NCI-H748 (cell line): ENCODE data around the gene CLECL1.
"Not testable (repeated sequence)": the region's sequence is repeated elsewhere in the genome, so short reads cannot be mapped to it uniquely, and the experiment has no call there.

Experiments
- DNase-seq: peaks from one replicate; lab custom pipeline; 2025; ENCODE audit not compliant: unreplicated experiment; lab: John Stamatoyannopoulos, UW

CLECL1 gene

DNA sequence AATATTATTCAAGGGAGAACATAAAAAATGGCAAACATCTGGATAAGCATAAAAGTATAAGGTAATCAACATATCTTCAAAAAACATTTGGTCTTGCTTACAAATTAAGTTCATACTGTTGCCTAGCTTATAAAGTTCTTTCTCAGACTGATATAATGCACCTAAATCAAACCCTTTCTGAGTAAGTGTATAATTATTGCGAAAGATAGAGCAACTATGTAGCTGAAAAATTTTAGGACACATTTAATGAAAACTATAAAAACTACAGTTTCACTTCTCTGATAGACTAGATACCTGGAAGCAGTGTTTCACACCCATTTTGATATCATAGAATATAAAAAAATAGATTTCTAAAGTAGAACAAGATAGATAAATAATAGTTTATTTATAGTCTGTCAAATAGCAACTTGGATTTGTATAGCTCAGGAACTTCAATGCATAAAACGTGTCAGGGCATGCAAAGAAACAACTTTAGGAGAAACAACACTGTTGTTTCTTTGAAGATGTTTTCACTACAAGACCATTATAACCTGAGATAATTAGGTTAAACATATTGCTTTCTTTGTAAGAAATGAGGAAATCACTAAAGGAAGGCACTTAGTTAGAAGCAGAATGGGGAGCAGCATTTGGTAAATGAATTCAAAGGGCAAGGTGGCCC is 7.6 kb downstream of the CLECL1 start:
- no peak for DNase-seq

DNA sequence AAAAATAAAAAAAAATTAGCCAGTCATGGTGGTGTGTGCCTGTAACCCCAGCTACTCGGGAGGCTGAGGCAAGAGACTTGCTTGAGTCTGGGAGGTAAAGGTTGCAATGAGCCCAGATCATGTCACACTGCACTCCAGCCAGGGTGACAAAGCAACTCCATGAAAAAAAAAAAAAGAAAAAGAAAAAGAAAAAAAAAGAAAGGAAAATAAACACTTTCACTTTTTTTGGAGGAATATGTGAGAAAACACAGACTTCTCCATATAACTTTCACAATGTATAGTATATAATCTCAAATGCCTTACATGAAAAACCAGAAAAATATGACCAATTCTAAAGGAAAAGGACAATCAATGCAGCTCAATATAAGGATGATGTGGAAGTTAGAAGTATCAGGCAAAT is 8.9 kb downstream of the CLECL1 start:
- DNase-seq, result no peak

DNA sequence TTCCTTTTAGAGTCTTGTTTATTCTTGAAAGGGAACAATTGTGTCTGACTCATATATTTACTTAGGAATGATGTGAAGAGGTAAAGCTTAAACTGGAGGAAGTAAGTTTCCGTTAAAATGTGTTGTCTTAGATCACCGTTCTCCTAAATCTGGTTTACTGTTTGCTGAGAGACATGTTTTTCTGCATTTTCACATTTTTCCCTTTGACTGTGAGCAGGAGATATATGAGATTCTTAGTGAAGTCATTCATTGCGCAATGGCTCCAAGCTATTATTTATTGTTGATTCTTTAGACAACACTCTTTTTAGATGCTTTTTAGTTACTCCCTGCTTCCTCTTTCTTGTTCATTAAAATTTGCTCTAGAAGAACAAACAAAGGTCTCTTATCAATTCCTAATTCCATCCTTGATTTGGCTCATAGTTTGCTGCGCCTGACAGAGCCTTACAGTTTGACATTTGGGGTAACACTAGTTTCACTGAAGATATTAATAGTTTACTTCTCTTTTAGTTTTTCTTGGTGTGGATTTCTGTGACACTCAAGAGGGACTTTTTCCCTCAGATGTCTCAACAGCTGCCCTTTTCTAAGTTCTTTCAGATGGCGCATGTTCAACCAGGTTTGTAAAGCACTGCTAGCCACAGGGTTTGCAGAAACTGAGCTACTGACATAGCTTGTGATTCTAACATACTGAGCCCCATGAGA is 11.4 kb downstream of the CLECL1 start:
- no peak for DNase-seq

DNA sequence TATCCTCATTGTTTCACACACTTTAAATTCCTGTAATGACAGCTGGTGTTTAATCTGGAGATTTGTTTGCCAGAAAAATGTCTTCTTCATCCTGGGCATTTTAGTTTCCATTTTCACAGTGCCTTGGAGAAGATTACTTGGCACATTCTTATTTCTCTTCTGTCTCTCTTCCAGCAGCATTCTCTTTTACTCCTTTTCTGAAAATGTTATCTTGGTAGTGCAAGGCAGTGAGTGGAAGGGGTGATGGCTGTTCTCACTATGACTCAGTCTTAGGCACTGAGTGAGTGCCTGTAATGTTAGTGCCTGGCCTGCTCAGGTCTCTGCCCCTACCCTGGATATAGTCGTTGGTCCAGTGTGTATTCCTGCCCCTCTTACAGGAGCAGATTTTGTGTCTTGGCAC is 13.1 kb downstream of the CLECL1 start:
- DNase-seq, result no peak

DNA sequence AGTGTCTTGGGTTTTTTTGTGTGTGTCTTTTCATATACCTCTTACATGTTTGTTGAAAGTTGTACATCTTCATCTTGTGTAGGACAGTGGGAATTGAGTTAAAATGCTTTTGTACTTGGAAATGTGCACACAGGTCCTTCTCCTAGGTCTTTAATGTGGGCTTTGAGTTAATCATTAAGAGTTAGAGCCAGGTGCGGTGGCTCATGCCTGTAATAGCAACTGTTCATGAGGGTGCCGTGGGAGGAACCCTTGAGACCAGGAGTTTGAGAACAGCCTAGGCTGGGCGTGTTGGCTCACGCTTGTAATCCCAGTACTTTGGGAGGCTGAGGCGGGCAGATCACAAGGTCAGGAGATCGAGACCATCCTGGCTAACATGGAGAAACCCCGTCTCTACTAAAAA is 13.9 kb downstream of the CLECL1 start:
- no peak for DNase-seq

DNA sequence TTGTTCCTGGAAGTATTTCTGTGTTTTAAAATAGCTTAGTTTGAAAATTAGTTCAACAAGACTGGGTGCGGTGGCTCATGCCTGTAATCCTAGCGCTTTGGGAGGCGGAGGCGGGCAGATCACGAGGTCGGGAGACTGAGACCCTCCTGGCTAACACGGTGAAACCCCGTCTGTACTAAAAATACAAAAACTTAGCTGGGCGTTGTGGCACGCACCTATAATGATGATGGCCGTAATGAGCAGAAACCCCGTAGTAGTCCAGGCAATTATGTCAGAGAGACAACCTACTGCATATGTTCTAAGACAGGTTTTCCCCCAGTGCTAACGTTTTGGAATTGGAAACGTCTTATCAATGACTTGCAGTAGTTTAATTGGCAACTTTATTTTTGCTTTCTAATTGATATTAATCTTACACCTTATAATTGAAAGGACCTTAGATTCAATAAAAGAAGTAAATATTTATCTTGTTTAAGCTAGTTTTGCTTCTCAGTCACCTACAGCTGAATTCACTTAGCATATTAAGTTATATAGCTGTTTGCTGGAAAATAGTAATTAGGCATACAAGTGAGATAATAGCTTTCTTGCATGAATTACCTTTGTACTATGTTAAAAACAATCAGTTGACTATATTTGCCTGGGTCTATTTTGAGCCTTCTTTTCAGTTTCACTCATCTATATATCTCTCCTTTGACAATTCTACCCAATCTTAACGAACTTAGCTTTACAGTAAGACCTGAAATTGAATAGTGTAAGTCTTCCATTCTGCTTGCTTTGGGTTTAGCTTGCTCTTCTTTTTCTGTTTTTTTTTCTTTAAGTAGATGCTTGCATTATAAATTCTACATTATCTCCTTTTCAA is 15.6 kb downstream of the CLECL1 start:
- DNase-seq, result no peak

DNA sequence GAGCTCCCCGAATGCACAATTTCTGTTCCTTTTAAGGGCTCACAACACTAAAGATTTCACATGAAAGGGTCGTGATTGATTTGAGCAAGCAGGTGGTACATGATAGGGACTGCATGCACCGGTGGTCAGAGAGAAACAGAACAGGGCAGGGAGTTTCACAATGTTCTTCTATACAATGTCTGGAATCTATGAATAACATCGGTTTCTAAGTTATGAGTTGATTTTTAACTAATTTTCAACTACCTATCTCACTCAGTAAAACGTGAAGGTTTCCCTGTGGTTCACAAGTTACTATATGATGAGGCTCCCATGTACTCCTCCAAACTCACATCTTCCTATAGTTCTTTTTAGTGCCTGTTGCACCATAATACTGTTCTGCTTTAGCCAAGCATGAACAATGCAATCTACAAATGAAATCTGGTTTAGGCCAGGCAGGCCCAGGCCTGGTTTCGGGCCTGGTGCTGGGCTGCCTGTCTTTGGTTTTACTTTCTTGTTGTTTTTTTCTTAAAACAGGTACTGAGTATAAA is 19.8 kb downstream of the CLECL1 start:
- DNase-seq, result not testable (repeated sequence)

DNA sequence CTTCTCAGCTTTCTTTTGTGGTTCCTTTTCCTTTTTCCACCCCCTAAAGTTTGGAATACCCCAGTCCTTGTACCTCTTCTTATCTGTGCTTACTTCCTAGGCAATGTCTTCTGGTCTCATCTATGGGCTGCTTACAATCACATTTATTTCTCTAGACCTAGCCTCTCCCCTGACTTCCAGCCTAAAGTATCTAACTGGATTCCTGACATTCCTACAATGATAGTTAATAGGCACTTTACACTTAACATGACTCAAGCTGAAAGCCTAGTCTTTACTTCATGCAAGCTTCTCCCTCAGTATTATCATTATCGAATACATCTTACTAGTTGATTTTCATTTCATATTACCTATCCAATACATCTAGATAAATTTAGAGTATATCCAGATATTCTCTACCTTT is 21.2 kb downstream of the CLECL1 start:
- no peak for DNase-seq

DNA sequence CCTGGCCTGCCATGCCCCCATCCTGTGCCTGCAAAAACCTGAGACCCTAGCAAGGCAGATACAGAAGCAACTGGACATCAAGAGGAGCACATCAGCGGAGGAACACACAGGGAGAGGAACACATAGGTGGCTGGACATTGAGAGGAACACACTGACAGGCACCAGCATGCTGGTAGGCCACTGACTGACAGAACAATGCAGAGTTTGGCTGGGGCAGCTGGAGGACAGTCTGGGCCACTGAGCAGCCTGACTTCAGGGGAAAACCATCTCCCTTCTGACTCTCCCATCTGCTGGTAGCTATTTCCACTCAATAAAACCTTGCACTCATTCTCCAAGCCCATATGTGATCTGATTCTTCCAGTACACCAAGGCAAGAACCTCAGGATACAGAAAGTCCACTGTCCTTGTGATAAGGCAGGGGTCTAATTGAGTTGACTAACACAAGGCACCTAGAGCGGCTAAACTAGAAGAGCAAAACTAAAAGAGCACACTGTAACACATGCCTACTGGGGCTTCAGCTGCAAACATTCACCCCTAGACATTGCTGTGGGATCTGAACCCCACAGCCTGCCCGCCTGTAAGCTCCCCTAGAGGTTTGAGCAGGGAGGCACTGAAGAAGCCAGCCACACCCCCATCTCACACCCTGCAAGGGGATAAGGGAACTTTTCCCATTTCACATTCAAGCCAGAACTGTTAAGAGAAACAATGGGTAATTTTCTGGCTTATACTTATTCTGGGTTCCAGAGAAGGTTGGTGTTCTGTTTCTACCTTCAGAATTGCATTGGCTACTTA is 22.1 kb downstream of the CLECL1 start:
- DNase-seq, result no peak

DNA sequence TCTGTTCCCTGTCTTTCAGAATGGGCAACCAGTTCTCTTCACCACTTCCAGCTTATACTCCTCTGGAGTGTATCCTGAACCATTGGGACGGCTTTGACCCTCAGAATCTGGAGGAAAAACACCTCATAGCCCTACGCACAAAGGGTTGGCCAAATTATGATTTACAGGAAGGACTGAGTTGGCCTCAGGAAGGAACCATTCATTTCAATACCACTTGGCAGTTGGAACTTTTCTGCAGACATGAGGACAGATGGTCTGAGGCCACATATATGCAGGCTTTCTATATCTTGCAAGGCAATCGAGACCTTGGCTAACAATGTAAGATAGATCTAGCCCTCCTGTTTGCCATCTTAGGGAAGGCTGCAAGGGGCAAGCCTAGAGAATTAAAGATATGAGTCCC is 24.0 kb downstream of the CLECL1 start:
- no peak for DNase-seq

DNA sequence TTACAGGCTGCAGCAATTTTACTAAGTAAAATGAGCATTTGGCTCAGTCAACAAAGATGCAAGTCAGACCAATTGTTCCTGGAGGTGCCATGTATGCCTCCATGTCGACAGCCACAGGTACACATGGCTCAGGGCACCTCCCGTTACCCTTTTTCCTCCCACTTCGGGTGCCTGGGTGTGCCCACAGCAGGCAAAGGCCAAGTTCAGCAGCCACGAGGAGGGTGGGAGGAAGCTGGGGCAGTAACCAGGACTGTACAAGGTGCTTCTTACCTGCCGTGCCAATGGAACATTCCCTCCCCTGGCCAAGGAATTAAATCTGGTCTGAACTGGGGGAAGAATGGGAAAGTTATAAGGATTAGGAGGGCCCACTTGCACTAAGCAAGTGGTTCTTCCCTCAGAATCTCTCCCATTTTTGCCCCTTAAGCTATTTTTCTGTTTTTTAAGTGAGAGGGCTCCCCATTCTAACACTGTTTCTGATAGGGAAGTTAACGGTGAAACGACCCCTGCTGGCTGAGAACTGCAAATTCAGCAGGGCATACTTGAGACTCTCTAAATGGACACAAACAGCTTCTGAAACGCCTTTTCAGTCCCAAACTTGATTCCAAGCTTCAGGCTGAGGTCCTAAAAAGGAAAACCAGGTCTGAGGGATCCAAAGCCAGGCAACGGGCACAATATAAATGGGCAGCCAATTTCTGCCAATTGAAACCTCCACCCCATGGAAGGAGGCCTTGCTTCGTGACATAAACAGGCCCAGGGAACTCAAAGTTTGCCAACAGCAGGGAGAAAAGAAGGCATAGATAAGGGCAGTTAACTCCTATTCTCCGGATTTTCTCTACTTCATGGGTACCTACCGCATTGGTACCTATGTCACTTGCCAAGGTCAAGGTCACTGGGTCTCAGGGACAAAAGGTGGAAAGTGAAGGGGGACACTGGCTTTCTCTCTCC is 24.8 kb downstream of the CLECL1 start:
- peak; percentile 29 for DNase-seq

DNA sequence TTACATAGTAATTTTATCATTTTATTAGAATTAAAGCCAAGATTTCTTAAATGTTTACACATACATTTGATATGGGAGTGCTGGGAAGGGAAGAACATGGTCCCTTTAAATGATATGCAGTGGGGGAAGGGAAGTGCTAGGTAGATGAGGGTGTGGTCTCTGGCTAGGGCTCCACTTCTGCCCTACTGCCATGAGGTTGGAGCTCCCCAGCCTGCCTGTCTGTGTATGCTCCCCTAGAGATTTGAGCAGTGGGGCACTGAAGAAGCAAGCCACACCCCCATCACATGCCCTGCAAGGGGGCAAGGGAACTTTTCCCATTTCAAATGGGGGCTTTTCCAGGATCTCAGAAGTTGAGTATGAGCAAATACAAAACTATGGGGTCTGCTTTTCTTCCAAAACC is 25.5 kb downstream of the CLECL1 start:
- DNase-seq, result no peak

DNA sequence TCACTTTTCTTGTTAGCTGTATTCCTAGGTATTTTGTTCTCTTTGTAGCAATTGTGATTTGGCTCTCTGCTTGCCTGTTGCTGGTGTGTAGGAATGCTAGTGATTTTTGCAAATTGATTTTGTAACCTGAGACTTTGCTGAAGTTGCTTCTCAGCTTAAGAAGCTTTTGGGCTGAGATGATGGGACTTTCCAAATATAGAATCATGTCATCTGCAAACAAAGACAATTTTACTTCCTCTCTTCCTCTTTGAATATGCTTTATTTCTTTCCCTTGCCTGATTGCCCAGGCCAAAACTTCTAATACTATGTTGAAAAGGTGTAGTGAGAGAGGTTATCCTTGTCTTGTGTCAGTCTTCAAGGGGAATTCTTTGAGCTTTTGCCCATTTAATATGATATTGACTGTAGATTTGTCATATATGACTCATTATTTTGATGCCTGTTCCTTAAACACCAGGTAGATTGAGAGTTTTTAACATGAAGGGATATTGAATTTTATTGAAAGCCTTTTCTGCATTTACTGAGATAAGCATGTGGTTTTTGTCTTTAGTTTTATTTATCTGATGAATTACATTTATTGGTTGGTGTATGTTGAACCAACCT is 26.7 kb downstream of the CLECL1 start:
- DNase-seq, result no peak

DNA sequence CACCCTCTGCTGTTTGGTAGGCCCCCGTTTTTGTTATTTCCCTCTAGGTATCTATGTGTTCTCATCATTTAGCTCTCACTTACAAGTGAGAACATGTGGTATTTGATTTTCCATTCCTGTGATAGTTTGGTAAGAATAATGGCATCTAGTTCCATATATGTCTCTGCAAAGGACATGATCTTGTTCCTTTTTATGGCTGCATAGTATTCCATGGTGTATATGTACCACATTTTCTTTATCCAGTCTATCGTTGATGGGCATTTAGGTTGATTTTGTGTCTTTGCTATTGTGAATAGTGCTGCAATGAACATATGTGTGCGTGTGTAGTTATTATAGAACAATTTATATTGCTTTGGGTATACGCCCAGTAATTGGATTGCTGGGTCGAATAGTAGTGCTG is 28.3 kb downstream of the CLECL1 start:
- not testable (repeated sequence) for DNase-seq

DNA sequence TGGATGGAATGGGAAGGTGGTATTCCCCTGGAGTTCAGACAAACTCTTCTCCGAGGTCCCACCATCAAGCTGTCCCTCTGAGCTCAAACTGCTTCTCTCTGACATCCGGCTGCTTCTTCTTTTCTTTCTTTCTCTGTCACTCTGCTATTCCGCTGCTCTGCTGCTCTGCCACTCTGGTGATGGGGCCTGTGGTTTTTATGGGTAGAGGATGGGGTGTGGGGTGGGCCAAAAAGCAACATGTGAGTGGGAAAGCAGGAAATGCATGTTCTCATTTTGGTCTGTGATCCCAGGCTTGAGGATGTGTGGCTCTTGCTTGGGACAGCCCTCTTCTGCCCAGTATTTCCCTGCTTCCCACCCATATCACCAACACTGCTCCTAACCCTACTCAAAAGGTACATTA is 30.6 kb downstream of the CLECL1 start:
- no peak for DNase-seq

DNA sequence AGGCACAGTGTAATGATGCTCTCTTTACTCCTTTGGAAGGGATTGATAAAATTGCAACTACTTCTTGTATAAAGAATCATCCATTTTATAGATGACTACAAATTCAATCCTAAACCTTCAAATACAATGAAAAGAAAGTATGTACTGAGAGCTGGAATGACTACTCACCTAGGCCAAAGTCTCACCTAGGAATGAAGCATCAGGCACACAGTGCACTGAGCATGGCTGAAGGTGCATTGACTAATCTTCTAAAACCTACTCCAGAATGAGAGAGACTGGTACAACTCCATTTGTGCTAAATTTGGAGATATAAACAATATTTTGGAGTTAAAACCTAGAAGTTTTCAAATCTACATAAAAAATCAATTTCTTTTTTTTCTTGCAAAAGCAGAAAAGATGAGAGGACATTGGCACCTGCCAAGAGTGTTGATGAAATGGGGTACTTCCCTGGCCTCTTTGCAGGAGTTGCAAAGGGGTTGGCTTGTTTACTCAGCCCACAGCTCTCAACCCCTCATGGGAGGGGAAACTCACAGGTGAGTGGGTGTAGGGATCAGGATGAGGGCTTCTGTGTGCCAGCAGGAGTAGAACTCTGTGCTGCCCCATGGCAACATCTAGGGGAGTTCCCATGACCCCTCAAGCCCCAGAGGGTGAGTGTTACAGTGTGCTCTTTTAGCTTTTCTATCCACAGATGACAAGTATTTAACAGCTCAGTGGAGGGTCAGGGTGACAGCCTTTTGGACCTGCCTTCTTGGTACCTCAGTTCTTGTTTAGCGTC is 31.3 kb downstream of the CLECL1 start:
- no peak for DNase-seq

DNA sequence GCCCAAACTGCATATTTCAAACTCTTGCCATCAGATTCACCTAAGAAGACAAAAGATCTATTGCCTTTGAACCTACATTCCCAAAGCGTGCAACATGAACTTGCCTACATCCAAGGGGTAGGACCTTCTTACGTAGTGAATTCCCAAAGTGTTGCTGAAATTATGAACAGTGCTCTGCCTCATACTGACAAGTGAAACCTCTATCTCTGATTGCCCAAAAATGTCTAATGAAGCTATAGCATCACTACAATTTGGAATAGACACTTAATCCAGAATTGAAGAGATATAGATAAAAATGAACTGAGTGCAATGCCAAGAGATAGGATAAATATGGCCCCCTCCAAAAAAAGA is 32.3 kb downstream of the CLECL1 start:
- DNase-seq, result no peak

DNA sequence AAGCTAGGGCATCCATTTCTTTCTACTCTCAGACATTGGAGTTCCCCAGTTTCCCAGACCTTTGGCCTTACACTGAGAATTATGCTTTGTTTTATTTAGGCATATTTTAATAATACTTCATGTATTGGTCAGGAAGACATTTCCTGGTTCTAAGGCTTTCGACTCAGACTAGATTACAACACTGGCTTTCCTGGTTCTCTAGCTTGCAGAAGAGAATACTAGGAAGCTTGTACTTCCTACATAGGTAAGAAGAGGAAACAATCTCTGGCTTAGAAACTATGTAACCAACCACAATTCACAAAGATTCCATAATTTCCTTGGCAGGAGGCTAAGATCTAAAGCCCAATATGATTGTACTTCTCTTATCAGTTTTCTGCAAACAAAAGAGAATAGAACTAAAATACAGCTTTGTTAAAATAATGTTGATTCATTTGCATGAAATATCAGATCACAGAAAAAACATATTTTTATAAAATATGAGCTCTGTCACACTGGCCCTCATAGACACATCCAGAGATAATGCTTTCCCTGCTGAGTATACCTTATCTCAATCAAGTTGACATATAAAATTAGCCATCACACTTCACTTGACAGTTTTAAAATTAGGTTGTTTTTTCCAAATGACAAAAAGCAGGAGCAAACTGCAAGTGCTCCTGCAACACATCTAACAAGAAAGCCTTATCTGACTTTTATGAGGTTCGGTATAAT is 32.8 kb downstream of the CLECL1 start:
- DNase-seq, result no peak
